WTC11 (cell line): ENCODE results near the gene KIFC3. TPM values are rescaled to one million over a fixed set of nuclear protein-coding genes. Genes with fewer than 3 reads are reported as not detected.
"Not testable (repeated sequence)": the region's sequence is repeated elsewhere in the genome, so short reads cannot be mapped to it uniquely, and the experiment has no call there.

Experiments used
- ATAC-seq: fragments of 200-7000 bp; cut with Tn5 transposase; 2 replicates; pipeline ENCODE4 v1.10.0; 2021; ENCODE audit warnings: mild to moderate bottlenecking, moderate library complexity
- CTCF ChIA-PET: fragments of 300-600 bp; sonication (Branson Sonifier 250); formaldehyde crosslinking; loops from one replicate; lab custom pipeline; 2021; ENCODE audit warnings: antibody characterized with exemption; lab: Charles Lee
- POLR2A ChIA-PET: fragments of 350-600 bp; sonication (Branson Sonifier 250); formaldehyde crosslinking; loops from one replicate; lab custom pipeline; 2021; ENCODE audit warnings: antibody characterized with exemption; lab: Charles Lee
- DNase-seq: peaks from one replicate; pipeline ENCODE4 v3.0.0; 2021; ENCODE audit warnings: low spot score
- H3K27ac Mint-ChIP-seq: 2 replicates; pipeline ENCODE4 v1.8.0; 2021; ENCODE audit warnings: mixed read lengths
- H3K27me3 Mint-ChIP-seq: 2 replicates; pipeline ENCODE4 v1.8.0; 2021; ENCODE audit warnings: low read depth, mild to moderate bottlenecking, moderate library complexity, mixed read lengths
- H3K36me3 Mint-ChIP-seq: 2 replicates; pipeline ENCODE4 v1.8.0; 2021; ENCODE audit warnings: mixed read lengths
- H3K4me1 Mint-ChIP-seq: 2 replicates; pipeline ENCODE4 v1.8.0; 2022; ENCODE audit warnings: mixed read lengths
- H3K4me3 Mint-ChIP-seq: 2 replicates; pipeline ENCODE4 v1.8.0; 2021; ENCODE audit warnings: mild to moderate bottlenecking, moderate library complexity, mixed read lengths
- H3K9me3 Mint-ChIP-seq: 2 replicates; pipeline ENCODE4 v1.8.0; 2021; ENCODE audit warnings: mixed read lengths
- AR ChIP-seq: fragments of 250-450 bp; sonication (Bioruptor Pico); IDR thresholded peaks from 2 replicates; pipeline ENCODE4 v1.9.0; 2021; ENCODE audit warnings: mild to moderate bottlenecking
- CREM ChIP-seq: sonication (generic); formaldehyde crosslinking; IDR thresholded peaks from 2 replicates; pipeline ENCODE4 v1.8.1; 2022; ENCODE audit warnings: mild to moderate bottlenecking, missing genetic modification reagents, moderate library complexity
- CTCF ChIP-seq: fragments of 200-600 bp; IDR thresholded peaks from 2 replicates; pipeline ENCODE4 v1.8.0; 2022; ENCODE audit warnings: antibody characterized with exemption
- EMX1 ChIP-seq: fragments of 250-450 bp; sonication (Bioruptor Pico); IDR thresholded peaks from 2 replicates; pipeline ENCODE4 v1.8.0; 2021; ENCODE audit warnings: mild to moderate bottlenecking
- ERG ChIP-seq: fragments of 250-450 bp; sonication (Bioruptor Pico); IDR thresholded peaks from 2 replicates; pipeline ENCODE4 v1.8.0; 2021; ENCODE audit warnings: mild to moderate bottlenecking
- ETV6 ChIP-seq: sonication (generic); formaldehyde crosslinking; IDR thresholded peaks from 2 replicates; pipeline ENCODE4 v1.8.1; 2022; ENCODE audit warnings: mild to moderate bottlenecking, missing genetic modification reagents
- FOXK1 ChIP-seq: sonication (generic); formaldehyde crosslinking; IDR thresholded peaks from 2 replicates; pipeline ENCODE4 v1.8.0; 2022; ENCODE audit warnings: mild to moderate bottlenecking, moderate library complexity, missing genetic modification reagents
- GABPB1 ChIP-seq: sonication (generic); formaldehyde crosslinking; IDR thresholded peaks from 2 replicates; pipeline ENCODE4 v1.8.1; 2023; ENCODE audit warnings: mild to moderate bottlenecking, missing genetic modification reagents
- GTF2I ChIP-seq: fragments of 250-450 bp; sonication (Bioruptor Pico); conservative IDR thresholded peaks from 2 replicates; pipeline ENCODE4 v1.4.0; 2021; ENCODE audit warnings: mild to moderate bottlenecking
- IRF1 ChIP-seq: sonication (generic); formaldehyde crosslinking; IDR thresholded peaks from 2 replicates; pipeline ENCODE4 v1.8.0; 2023; ENCODE audit warnings: missing genetic modification reagents
- IRF2 ChIP-seq: sonication (generic); formaldehyde crosslinking; IDR thresholded peaks from 2 replicates; pipeline ENCODE4 v1.8.0; 2022; ENCODE audit warnings: low read depth, missing genetic modification reagents, borderline replicate concordance
- JAZF1 ChIP-seq: fragments of 250-450 bp; sonication (Bioruptor Pico); IDR thresholded peaks from 2 replicates; pipeline ENCODE4 v1.9.0; 2021; ENCODE audit warnings: moderate library complexity, mild to moderate bottlenecking, inconsistent platforms
- JUN ChIP-seq: sonication (generic); formaldehyde crosslinking; IDR thresholded peaks from 2 replicates; pipeline ENCODE4 v1.8.0; 2023; ENCODE audit warnings: mild to moderate bottlenecking, missing genetic modification reagents
- NFE2L1 ChIP-seq: sonication (generic); formaldehyde crosslinking; IDR thresholded peaks from 2 replicates; pipeline ENCODE4 v1.8.1; 2023; ENCODE audit warnings: missing genetic modification reagents
- NR3C1 ChIP-seq: sonication (generic); formaldehyde crosslinking; conservative IDR thresholded peaks from 2 replicates; pipeline ENCODE4 v1.8.1; 2023; ENCODE audit warnings: low read depth, mild to moderate bottlenecking, missing genetic modification reagents
- OVOL2 ChIP-seq: fragments of 250-450 bp; sonication (Bioruptor Pico); IDR thresholded peaks from 2 replicates; pipeline ENCODE4 v1.9.0; 2021; ENCODE audit warnings: mild to moderate bottlenecking, borderline replicate concordance
- PRRX2 ChIP-seq: fragments of 250-450 bp; sonication (Bioruptor Pico); IDR thresholded peaks from 2 replicates; pipeline ENCODE4 v1.8.0; 2021; ENCODE audit warnings: mild to moderate bottlenecking
- SOX15 ChIP-seq: fragments of 250-450 bp; sonication (Bioruptor Pico); IDR thresholded peaks from 2 replicates; pipeline ENCODE4 v1.9.0; 2021; ENCODE audit warnings: mild to moderate bottlenecking
- SP1 ChIP-seq: sonication (generic); formaldehyde crosslinking; conservative IDR thresholded peaks from 2 replicates; pipeline ENCODE4 v1.8.1; 2022; ENCODE audit warnings: missing genetic modification reagents
- TEAD1 ChIP-seq: sonication (generic); formaldehyde crosslinking; IDR thresholded peaks from 2 replicates; pipeline ENCODE4 v1.8.0; 2022; ENCODE audit warnings: mild to moderate bottlenecking, missing genetic modification reagents
- USF2 ChIP-seq: sonication (generic); formaldehyde crosslinking; IDR thresholded peaks from 2 replicates; pipeline ENCODE4 v1.8.1; 2023; ENCODE audit warnings: mild to moderate bottlenecking, missing genetic modification reagents, moderate library complexity
- ZNF232 ChIP-seq: sonication (generic); formaldehyde crosslinking; IDR thresholded peaks from 2 replicates; pipeline ENCODE4 v1.8.0; 2022; ENCODE audit warnings: mild to moderate bottlenecking, missing genetic modification reagents
- ZNF281 ChIP-seq: sonication (generic); formaldehyde crosslinking; IDR thresholded peaks from 2 replicates; pipeline ENCODE4 v1.8.0; 2023; ENCODE audit warnings: mild to moderate bottlenecking, missing genetic modification reagents
- total RNA-seq: library from RNA; stranded (reverse); gene quantifications from 3 replicates; pipeline ENCODE4 v1.2.3, GENCODE V29; 2021

KIFC3 gene
- total RNA-seq, 1 experiment from 2014 or later, result 11.6 TPM

- TF ChIP-seq SP1 (CRISPR knock-in tag), result no peak
Observed at GRCh38 chr16:57714047-57714446, 88.2 kb downstream of the KIFC3 start (continued).

- CTCF ChIA-PET, result interaction anchor here (1.0 to 1.1 kb wide), 3 partner anchors 10 to 122 kb away, joined by 3 to 4 read pairs (median 3); no protein-coding TSS in a partner anchor
- DNase-seq (no peak), ATAC-seq (no peak)
- Mint-ChIP-seq H3K27me3 (no peaks in the 10 kb centered on the region), H3K4me3 (no peak overlapping the region), H3K9me3 (no peaks in the 10 kb centered on the region), H3K4me1 (no peaks in the 10 kb centered on the region), H3K36me3 (no peaks in the 10 kb centered on the region), H3K27ac (no peak overlapping the region)
- TF ChIP-seq USF2 (CRISPR knock-in tag) (no peak), ERG (CRISPR knock-in tag) (no peak), SOX15 (no peak), NFE2L1 (CRISPR knock-in tag) (no peak), GABPB1 (CRISPR knock-in tag) (no peak), NR3C1 (no peak), EMX1 (no peak), IRF1 (CRISPR knock-in tag) (no peak), OVOL2 (CRISPR knock-in tag) (no peak), PRRX2 (no peak), ZNF281 (CRISPR knock-in tag) (no peak)
- POLR2A ChIA-PET, result no interaction called here
Observed at GRCh38 chr16:57713596-57713995, 88.7 kb downstream of the KIFC3 start.

- H3K27me3 Mint-ChIP-seq, H3K4me3 Mint-ChIP-seq, CTCF ChIA-PET, DNase-seq, POLR2A ChIA-PET, H3K9me3 Mint-ChIP-seq, H3K27ac Mint-ChIP-seq, ATAC-seq, H3K36me3 Mint-ChIP-seq, H3K4me1 Mint-ChIP-seq: not testable (repeated sequence)
Observed at GRCh38 chr16:57712569-57712968, 89.7 kb downstream of the KIFC3 start.

- H3K27me3 Mint-ChIP-seq, result no peaks in the 10 kb centered on the region
- peaks cover 3% of the 10 kb centered on the region; the same call in 1 of the 2 replicates for H3K9me3 Mint-ChIP-seq
- POLR2A ChIA-PET, result no interaction called here
- DNase-seq (no peak), ATAC-seq (no peak)
- H3K4me1 Mint-ChIP-seq, result no peaks in the 10 kb centered on the region
- no peak overlapping the region for H3K4me3 Mint-ChIP-seq
- no peak overlapping the region for H3K27ac Mint-ChIP-seq
- CTCF ChIA-PET, result no interaction called here
- no peaks in the 10 kb centered on the region for H3K36me3 Mint-ChIP-seq
- no peak for TF ChIP-seq GTF2I (CRISPR knock-in tag)
- TF ChIP-seq JAZF1 (CRISPR knock-in tag), result no peak
- no peak for TF ChIP-seq ZNF232 (CRISPR knock-in tag)
- TF ChIP-seq TEAD1 (CRISPR knock-in tag), result no peak
- no peak for TF ChIP-seq ETV6
- TF ChIP-seq AR, result no peak
- TF ChIP-seq CTCF, result no peak
- TF ChIP-seq IRF2 (CRISPR knock-in tag), result no peak
- no peak for TF ChIP-seq CREM (CRISPR knock-in tag)
- TF ChIP-seq JUN (CRISPR knock-in tag), result no peak
- TF ChIP-seq FOXK1 (CRISPR knock-in tag), result no peak
Observed at GRCh38 chr16:57711993-57712392, 90.3 kb downstream of the KIFC3 start.
